Measurements from ENCODE around the gene ZBTB7A. TPM values are rescaled to one million over a fixed set of nuclear protein-coding genes. Genes with fewer than 3 reads are reported as not detected.
A peak's percentile ranks its signal among the peaks of the same experiment; 100 is the strongest.

The ZBTB7A gene
- total RNA-seq, 1 donor from 2014 or later = 15.3 TPM

GRCh38 chr19:4113398-4114088, 46.8 kb upstream of the ZBTB7A start:
- H3K27me3 ChIP-seq (ENCODE audit: control insufficient read depth, insufficient read depth, low read length) = no peaks in the 10 kb centered on the region
- no peak for TF ChIP-seq CTCF (IDR thresholded peaks at IDR 0.05; ENCODE audit: insufficient read depth, low read length, severe bottlenecking)
- FAIRE-seq = no peak
- no peak for DNase-seq (ENCODE audit: low read depth)
- peaks cover 33% of the 10 kb centered on the region for H3K36me3 ChIP-seq (ENCODE audit: control insufficient read depth, insufficient read depth, low read length)
- no peak overlapping the region for H3K4me3 ChIP-seq (ENCODE audit: low read depth, low read length)

GRCh38 chr19:4112367-4112766, 45.7 kb upstream of the ZBTB7A start:
- no peak for FAIRE-seq

GRCh38 chr19:4109626-4109945, 42.9 kb upstream of the ZBTB7A start:
- FAIRE-seq (no peak), DNase-seq (ENCODE audit: low read depth) (no peak)
- Histone ChIP-seq H3K4me3 (ENCODE audit: low read depth, low read length) (no peak overlapping the region), H3K36me3 (ENCODE audit: control insufficient read depth, insufficient read depth, low read length) (peaks cover 30% of the 10 kb centered on the region), H3K27me3 (ENCODE audit: control insufficient read depth, insufficient read depth, low read length) (no peaks in the 10 kb centered on the region)
- no peak for TF ChIP-seq CTCF (IDR thresholded peaks at IDR 0.05; ENCODE audit: insufficient read depth, low read length, severe bottlenecking)

More at GRCh38 chr19:4112367-4112766, 45.7 kb upstream of the ZBTB7A start:
- H3K4me3 ChIP-seq (ENCODE audit: low read depth, low read length) = no peak overlapping the region
- no peak for DNase-seq (ENCODE audit: low read depth)
- H3K27me3 ChIP-seq (ENCODE audit: control insufficient read depth, insufficient read depth, low read length) = no peaks in the 10 kb centered on the region
- H3K36me3 ChIP-seq (ENCODE audit: control insufficient read depth, insufficient read depth, low read length) = peaks cover 39% of the 10 kb centered on the region
- TF ChIP-seq CTCF (IDR thresholded peaks at IDR 0.05; ENCODE audit: insufficient read depth, low read length, severe bottlenecking) = no peak

- no peak for FAIRE-seq
- peaks cover 26% of the 10 kb centered on the region for H3K36me3 ChIP-seq (ENCODE audit: control insufficient read depth, insufficient read depth, low read length)
- no peak for TF ChIP-seq CTCF (IDR thresholded peaks at IDR 0.05; ENCODE audit: insufficient read depth, low read length, severe bottlenecking)
- DNase-seq (ENCODE audit: low read depth) = no peak
- H3K27me3 ChIP-seq (ENCODE audit: control insufficient read depth, insufficient read depth, low read length) = no peaks in the 10 kb centered on the region
- no peak overlapping the region for H3K4me3 ChIP-seq (ENCODE audit: low read depth, low read length)
Observed at GRCh38 chr19:4108767-4109625, 42.3 kb upstream of the ZBTB7A start.

GRCh38 chr19:4103080-4103433, 36.4 kb upstream of the ZBTB7A start:
- DNase-seq (ENCODE audit: low read depth) = peak; percentile 30
- no peak for FAIRE-seq
- peaks cover 18% of the 10 kb centered on the region for H3K36me3 ChIP-seq (ENCODE audit: control insufficient read depth, insufficient read depth, low read length)
- no peak for TF ChIP-seq CTCF (IDR thresholded peaks at IDR 0.05; ENCODE audit: insufficient read depth, low read length, severe bottlenecking)
- no peaks in the 10 kb centered on the region for H3K27me3 ChIP-seq (ENCODE audit: control insufficient read depth, insufficient read depth, low read length)
- no peak overlapping the region for H3K4me3 ChIP-seq (ENCODE audit: low read depth, low read length)

Measured in bronchial epithelial cell (primary cell).